H1 (cell line): ENCODE results near the gene LTB4R. TPM values are rescaled to one million over a fixed set of nuclear protein-coding genes. Genes with fewer than 3 reads are reported as not detected.

Experiments
- CTCF ChIP-seq, 3 experiments: IDR thresholded peaks; 1 replicate in 2 of 3; 2 replicates in 1 of 3; pipeline versions ENCODE4 v1.5.1 to v1.6.1; 2011; ENCODE audit warnings: low read length in 3 of 3, mild to moderate bottlenecking in 3 of 3, inconsistent platforms in 2 of 3, low read depth in 1 of 3, moderate library complexity in 1 of 3; ENCODE audit not compliant: insufficient read depth in 1 of 3; ENCODE audit errors: control extremely low read depth in 1 of 3
- EP300 ChIP-seq, 2 experiments: IDR thresholded peaks; 1 replicate in 1 of 2; 2 replicates in 1 of 2; pipeline ENCODE4 v1.6.1; 2011 to 2012; ENCODE audit warnings: low read depth in 2 of 2, low read length in 2 of 2, mild to moderate bottlenecking in 2 of 2, borderline replicate concordance in 1 of 2, inconsistent platforms in 1 of 2, moderate library complexity in 1 of 2
- polyA plus RNA-seq, 7 experiments: library from polyadenylated mRNA; depleted of rRNA in 3 of 7; stranded (reverse) in 5 of 7; unstranded in 2 of 7; fragments of >200 nt in 5 of 7; fragments of 200-250 nt in 2 of 7; gene quantifications; 1 replicate in 5 of 7; 2 replicates in 1 of 7; 4 replicates in 1 of 7; pipeline versions ENCODE4 v1.2.1 to v1.2.3, GENCODE V29; 2011 to 2013; ENCODE audit warnings: missing spikeins in 2 of 7, mixed read lengths in 2 of 7
- total RNA-seq: library from RNA; stranded (reverse); fragmentation: NEBNext Ultra II Directional; extraction: Animal tissue kit (Norgen Biotek cat#: 25700); gene quantifications from 2 replicates; pipeline ENCODE4 v1.2.1, GENCODE V29; 2021

The LTB4R gene
- total and polyA plus RNA-seq, 2 of the 8 experiments (the other 6 are each of a cell fraction or from before 2014, with no cell fraction given), result 4.1 to 6.7 TPM

- TF ChIP-seq CTCF (IDR thresholded peaks at IDR 0.05; ENCODE audit: control extremely low read depth in 1 of 3, insufficient read depth in 1 of 3, low read depth in 1 of 3, low read length in 3 of 3), result no peak
- TF ChIP-seq EP300 (IDR thresholded peaks at IDR 0.05; ENCODE audit: borderline replicate concordance in 1 of 2, low read depth in 2 of 2, low read length in 2 of 2), result no peak
- TF ChIP-seq, all 59 proteins: peak for 0
These were observed 38.8 kb upstream of the LTB4R start (continued) for GRCh38 chr14:24272467-24272866.
